Parathyroid adenoma (tissue), 2 donors: ENCODE data around the gene TBC1D22A.

Source experiments
- H2AFZ ChIP-seq: fragments of 300-600 bp; sonication (generic); one replicate; pipeline ENCODE4 v1.7.0; 2017; ENCODE audit warnings: antibody characterized with exemption, mild to moderate bottlenecking
- H3K27ac ChIP-seq: fragments of 300-600 bp; sonication (generic); one replicate; pipeline ENCODE4 v1.7.0; 2017
- H3K27me3 ChIP-seq: fragments of 300-600 bp; sonication (generic); one replicate; pipeline ENCODE4 v1.7.0; 2017; ENCODE audit warnings: low read length; ENCODE audit not compliant: control insufficient read depth, insufficient read depth
- H3K36me3 ChIP-seq: fragments of 300-600 bp; sonication (generic); one replicate; pipeline ENCODE4 v1.7.0; 2017; ENCODE audit warnings: low read length; ENCODE audit not compliant: control insufficient read depth, insufficient read depth
- H3K4me1 ChIP-seq: fragments of 300-600 bp; sonication (generic); one replicate; pipeline ENCODE4 v1.7.0; 2017; ENCODE audit warnings: control low read depth
- H3K4me2 ChIP-seq: fragments of 300-600 bp; sonication (generic); one replicate; pipeline ENCODE4 v1.7.0; 2017; ENCODE audit warnings: low read length
- H3K4me3 ChIP-seq: fragments of 300-600 bp; sonication (generic); one replicate; pipeline ENCODE4 v1.7.0; 2017; ENCODE audit warnings: low read depth, low read length
- H3K79me2 ChIP-seq: fragments of 300-600 bp; sonication (generic); one replicate; pipeline ENCODE4 v1.7.0; 2017; ENCODE audit warnings: control low read depth
- H3K9ac ChIP-seq: fragments of 300-600 bp; sonication (generic); one replicate; pipeline ENCODE4 v1.7.0; 2017; ENCODE audit warnings: mild to moderate bottlenecking
- H3K9me3 ChIP-seq: fragments of 300-600 bp; sonication (generic); one replicate; pipeline ENCODE4 v1.7.0; 2017; ENCODE audit warnings: low read length; ENCODE audit not compliant: control insufficient read depth
- CTCF ChIP-seq: fragments of 300-600 bp; sonication (generic); IDR thresholded peaks from one replicate; pipeline ENCODE4 v1.7.0; 2017; ENCODE audit warnings: antibody characterized with exemption, mild to moderate bottlenecking
- donor health status: primary hyperparathyroidism.

TBC1D22A gene

GRCh38 chr22:46842606-46843005 is 80.2 kb downstream of the TBC1D22A start:
- Histone ChIP-seq H2AFZ (no peak overlapping the region), H3K9ac (no peak overlapping the region), H3K27ac (no peak overlapping the region), H3K27me3 (no peaks in the 10 kb centered on the region), H3K4me3 (no peak overlapping the region), H3K9me3 (no peaks in the 10 kb centered on the region), H3K4me1 (no peaks in the 10 kb centered on the region), H3K79me2 (no peaks in the 10 kb centered on the region), H3K36me3 (no peaks in the 10 kb centered on the region), H3K4me2 (no peak overlapping the region)
- no peak for TF ChIP-seq CTCF

GRCh38 chr22:46843821-46844255 is 81.4 kb downstream of the TBC1D22A start:
- Histone ChIP-seq H3K27ac (no peak overlapping the region), H3K36me3 (no peaks in the 10 kb centered on the region), H3K9me3 (no peaks in the 10 kb centered on the region), H3K9ac (no peak overlapping the region), H3K4me3 (no peak overlapping the region), H2AFZ (no peak overlapping the region), H3K27me3 (no peaks in the 10 kb centered on the region), H3K4me1 (no peaks in the 10 kb centered on the region), H3K79me2 (no peaks in the 10 kb centered on the region), H3K4me2 (no peak overlapping the region)
- no peak for TF ChIP-seq CTCF

GRCh38 chr22:46844606-46845210 is 82.3 kb downstream of the TBC1D22A start:
- Histone ChIP-seq H3K27ac (no peak overlapping the region), H3K4me2 (no peak overlapping the region), H3K4me1 (no peaks in the 10 kb centered on the region), H3K9ac (no peak overlapping the region), H3K27me3 (no peaks in the 10 kb centered on the region), H3K36me3 (no peaks in the 10 kb centered on the region), H2AFZ (no peak overlapping the region), H3K9me3 (no peaks in the 10 kb centered on the region), H3K79me2 (no peaks in the 10 kb centered on the region), H3K4me3 (no peak overlapping the region)
- TF ChIP-seq CTCF, result no peak

GRCh38 chr22:46845296-46846149 is 83.1 kb downstream of the TBC1D22A start:
- Histone ChIP-seq H3K4me3 (no peak overlapping the region), H3K79me2 (no peaks in the 10 kb centered on the region), H3K27ac (no peak overlapping the region), H3K9ac (no peak overlapping the region), H2AFZ (no peak overlapping the region), H3K36me3 (no peaks in the 10 kb centered on the region), H3K27me3 (no peaks in the 10 kb centered on the region), H3K4me1 (no peaks in the 10 kb centered on the region), H3K9me3 (no peaks in the 10 kb centered on the region), H3K4me2 (no peak overlapping the region)
- peak; percentile 17 for TF ChIP-seq CTCF
